Panc1 (cell line): ENCODE results near the gene ZNF160. TPM values are rescaled to one million over a fixed set of nuclear protein-coding genes. Genes with fewer than 3 reads are reported as not detected.

Experiments used
- ATAC-seq: fragments of 200-7000 bp; cut with Tn5 transposase; 2 replicates; pipeline ENCODE4 v1.9.1; 2020; ENCODE audit warnings: mild to moderate bottlenecking, moderate library complexity
- BruUV-seq: library from RNA; stranded (reverse); fragments of 400-500 nt; replicated peaks from 2 replicates; lab custom pipeline; 2021; lab: Mats Ljungman, UMichigan
- CTCF ChIA-PET: fragments of 300-600 bp; sonication (Branson Sonifier 250); formaldehyde crosslinking; loops from one replicate; lab custom pipeline; 2022; ENCODE audit warnings: antibody characterized with exemption; lab: Charles Lee
- POLR2A ChIA-PET: fragments of 300-600 bp; sonication (Branson Sonifier 250); formaldehyde crosslinking; loops from one replicate; lab custom pipeline; 2022; ENCODE audit warnings: antibody characterized with exemption; lab: Charles Lee
- DNase-seq: peaks from one replicate; pipeline ENCODE4 v3.0.0-alpha.2; 2010; ENCODE audit warnings: low read depth, low spot score
- H3K27ac ChIP-seq: 2 replicates; pipeline ENCODE4 v1.5.1; 2011; ENCODE audit warnings: mild to moderate bottlenecking, low read length, inconsistent platforms
- H3K27me3 ChIP-seq: fragments of 200-500 bp; sonication (Bioruptor generic); 2 replicates; pipeline ENCODE4 v1.6.0; 2014; ENCODE audit warnings: low read length, inconsistent platforms; ENCODE audit not compliant: control insufficient read depth, insufficient read depth
- H3K36me3 ChIP-seq: fragments of 200-500 bp; sonication (Bioruptor generic); 2 replicates; pipeline ENCODE4 v1.5.1; 2014; ENCODE audit warnings: inconsistent platforms, mild to moderate bottlenecking, low read length, moderate library complexity; ENCODE audit not compliant: control insufficient read depth, insufficient read depth
- H3K4me1 ChIP-seq: 2 replicates; pipeline ENCODE4 v1.5.1; 2011; ENCODE audit warnings: inconsistent platforms, mild to moderate bottlenecking, low read length, moderate library complexity; ENCODE audit not compliant: control insufficient read depth, insufficient read depth
- H3K4me3 ChIP-seq, 2 experiments: 2 replicates each; pipeline ENCODE4 v1.5.1; 2011 to 2012; ENCODE audit warnings: low read depth in 2 of 2, low read length in 2 of 2, mild to moderate bottlenecking in 2 of 2, inconsistent platforms in 1 of 2, moderate library complexity in 1 of 2
- H3K9me3 ChIP-seq: fragments of 200-500 bp; sonication (Bioruptor generic); 2 replicates; pipeline ENCODE4 v1.5.1; 2014; ENCODE audit warnings: low read depth, mild to moderate bottlenecking, inconsistent platforms, low read length, moderate library complexity; ENCODE audit not compliant: control insufficient read depth, insufficient read depth
- CTCF ChIP-seq: fragments of 450-650 bp; IDR thresholded peaks from 2 replicates; pipeline ENCODE4 v1.5.1; 2017; ENCODE audit warnings: mild to moderate bottlenecking
- POLR2AphosphoS5 ChIP-seq: IDR thresholded peaks from 2 replicates; pipeline ENCODE4 v1.6.1; 2012; ENCODE audit warnings: mild to moderate bottlenecking, low read depth, low read length, moderate library complexity
- REST ChIP-seq, 2 experiments: IDR thresholded peaks; 2 replicates each; pipeline ENCODE4 v1.6.1; 2011 to 2012; ENCODE audit warnings: low read depth in 2 of 2, control low read depth in 1 of 2, low read length in 1 of 2, mild to moderate bottlenecking in 1 of 2, moderate library complexity in 1 of 2; ENCODE audit not compliant: insufficient read depth in 1 of 2
- SIN3A ChIP-seq: IDR thresholded peaks from 2 replicates; pipeline ENCODE4 v1.6.1; 2012; ENCODE audit warnings: low read depth, mild to moderate bottlenecking, low read length, moderate library complexity, borderline replicate concordance; ENCODE audit not compliant: insufficient read depth
- TCF7L2 ChIP-seq: IDR thresholded peaks from 2 replicates; pipeline ENCODE4 v1.6.1; 2011; ENCODE audit warnings: mild to moderate bottlenecking, low read depth, low read length, inconsistent platforms
- in situ Hi-C: cut with HindIII; loops from 2 replicates; pipeline ENCODE4 v1.10.0; 2016; ENCODE audit warnings: low sequenced_read_pairs, low pct_unique_long_range_greater_than_20kb
- intact Hi-C: fragments of 100-400 bp; cut with micrococcal nuclease; formaldehyde crosslinking; loops from one replicate; pipeline ENCODE4 v1.10.0; 2022; ENCODE audit not compliant: unreplicated experiment
- total RNA-seq: library from RNA; stranded (reverse); gene quantifications from one replicate; pipeline ENCODE4 v1.2.1, GENCODE V29; 2021; ENCODE audit not compliant: unreplicated experiment

Gene ZNF160
- total RNA-seq, 1 experiment from 2014 or later: 29.1 TPM

- ATAC-seq: no peak
- peaks cover 5% of the 10 kb centered on the region; the same call in 1 of the 2 replicates for H3K36me3 ChIP-seq
- no peaks in the 10 kb centered on the region for H3K27me3 ChIP-seq
- no peak overlapping the region for H3K4me3 ChIP-seq
- BruUV-seq: no TSS peak
- intact Hi-C loops (no loop called here), in situ Hi-C loops (no loop called here)
- CTCF ChIA-PET: no interaction called here
- POLR2A ChIA-PET: no interaction called here
- H3K9me3 ChIP-seq: peaks cover 18% of the 10 kb centered on the region; the same call in 1 of the 2 replicates
- H3K4me1 ChIP-seq: no peaks in the 10 kb centered on the region
- H3K27ac ChIP-seq: no peak overlapping the region
- no peak for DNase-seq
- TF ChIP-seq POLR2AphosphoS5: no peak
- TF ChIP-seq SIN3A: no peak
- no peak for TF ChIP-seq TCF7L2
- TF ChIP-seq CTCF: no peak
- no peak for TF ChIP-seq REST (IDR thresholded peaks at IDR 0.05; ENCODE audit: insufficient read depth in 1 of 2, low read depth in 2 of 2, low read length in 1 of 2)
These were observed 24.6 kb downstream of the ZNF160 start for GRCh38 chr19:53078668-53079067.

GRCh38 chr19:53076984-53077383 lies 26.2 kb downstream of the ZNF160 start:
- H3K36me3 ChIP-seq: peaks cover 17% of the 10 kb centered on the region
- intact Hi-C loops (no loop called here), in situ Hi-C loops (no loop called here)
- no peak overlapping the region for H3K27ac ChIP-seq
- no peak for ATAC-seq
- H3K27me3 ChIP-seq: no peaks in the 10 kb centered on the region
- TF ChIP-seq REST (IDR thresholded peaks at IDR 0.05; ENCODE audit: insufficient read depth in 1 of 2, low read depth in 2 of 2, low read length in 1 of 2): no peak
- TF ChIP-seq SIN3A: no peak
- no peak for TF ChIP-seq CTCF
- no peak for TF ChIP-seq TCF7L2
- no peak for TF ChIP-seq POLR2AphosphoS5
- POLR2A ChIA-PET: no interaction called here
- H3K4me3 ChIP-seq: no peak overlapping the region
- no TSS peak for BruUV-seq
- DNase-seq: no peak
- H3K9me3 ChIP-seq: peaks cover 33% of the 10 kb centered on the region
- CTCF ChIA-PET: no interaction called here
- H3K4me1 ChIP-seq: no peaks in the 10 kb centered on the region
